ENCODE measurements around the gene MS4A3. TPM values are rescaled to one million over a fixed set of nuclear protein-coding genes. Genes with fewer than 3 reads are reported as not detected.

MS4A3 gene
- polyA plus RNA-seq, 1 experiment, result not detected

GRCh38 chr11:60078745-60079144 is 22.3 kb downstream of the MS4A3 start:
- ChIA-PET POLR2A (no interaction called here), CTCF (no interaction called here)
- Histone ChIP-seq H3K27me3 (ENCODE audit: control insufficient read depth, insufficient read depth, low read length) (no peaks in the 10 kb centered on the region), H3K27ac (ENCODE audit: low read depth, low read length) (no peak overlapping the region), H3K9me3 (ENCODE audit: control insufficient read depth, insufficient read depth, low read length) (peaks cover 8% of the 10 kb centered on the region), H3K4me3 (ENCODE audit: low read depth, low read length) (no peak overlapping the region)
- TF ChIP-seq CTCF (IDR thresholded peaks at IDR 0.05; ENCODE audit: low read depth, low read length), result no peak
- no peak for DNase-seq (ENCODE audit: low read depth, low spot score)

- H3K27me3 ChIP-seq (ENCODE audit: control insufficient read depth, insufficient read depth, low read length), result no peaks in the 10 kb centered on the region
- TF ChIP-seq CTCF (IDR thresholded peaks at IDR 0.05; ENCODE audit: low read depth, low read length), result no peak
- peaks cover 11% of the 10 kb centered on the region for H3K9me3 ChIP-seq (ENCODE audit: control insufficient read depth, insufficient read depth, low read length)
- H3K4me3 ChIP-seq (ENCODE audit: low read depth, low read length), result no peak overlapping the region
- ChIA-PET POLR2A (no interaction called here), CTCF (no interaction called here)
- no peak overlapping the region for H3K27ac ChIP-seq (ENCODE audit: low read depth, low read length)
- DNase-seq (ENCODE audit: low read depth, low spot score), result no peak
Measured at GRCh38 chr11:60080535-60080934, 24.1 kb downstream of the MS4A3 start.

GRCh38 chr11:60084631-60085273 is 28.3 kb downstream of the MS4A3 start:
- H3K27me3 ChIP-seq (ENCODE audit: control insufficient read depth, insufficient read depth, low read length), result no peaks in the 10 kb centered on the region
- CTCF ChIA-PET, result interaction anchor here (0.7 kb wide), 1 partner anchor 18 kb away, joined by 3 read pairs; no protein-coding TSS in a partner anchor
- no peak for TF ChIP-seq CTCF (IDR thresholded peaks at IDR 0.05; ENCODE audit: low read depth, low read length)
- DNase-seq (ENCODE audit: low read depth, low spot score), result no peak
- H3K4me3 ChIP-seq (ENCODE audit: low read depth, low read length), result no peak overlapping the region
- POLR2A ChIA-PET, result no interaction called here
- peaks cover 6% of the 10 kb centered on the region; the same call in 1 of the 2 replicates for H3K9me3 ChIP-seq (ENCODE audit: control insufficient read depth, insufficient read depth, low read length)
- H3K27ac ChIP-seq (ENCODE audit: low read depth, low read length), result no peak overlapping the region

- CTCF ChIA-PET, result no interaction called here
- no peaks in the 10 kb centered on the region for H3K27me3 ChIP-seq (ENCODE audit: control insufficient read depth, insufficient read depth, low read length)
- no peak overlapping the region for H3K27ac ChIP-seq (ENCODE audit: low read depth, low read length)
- no peak for TF ChIP-seq CTCF (IDR thresholded peaks at IDR 0.05; ENCODE audit: low read depth, low read length)
- POLR2A ChIA-PET, result no interaction called here
- H3K9me3 ChIP-seq (ENCODE audit: control insufficient read depth, insufficient read depth, low read length), result peaks cover 6% of the 10 kb centered on the region; the same call in 1 of the 2 replicates
- no peak for DNase-seq (ENCODE audit: low read depth, low spot score)
- no peak overlapping the region for H3K4me3 ChIP-seq (ENCODE audit: low read depth, low read length)
Measured at GRCh38 chr11:60085909-60086308, 29.4 kb downstream of the MS4A3 start.

GRCh38 chr11:60087239-60087638 is 30.8 kb downstream of the MS4A3 start:
- Histone ChIP-seq H3K27ac (ENCODE audit: low read depth, low read length) (no peak overlapping the region), H3K27me3 (ENCODE audit: control insufficient read depth, insufficient read depth, low read length) (no peaks in the 10 kb centered on the region), H3K9me3 (ENCODE audit: control insufficient read depth, insufficient read depth, low read length) (peaks cover 6% of the 10 kb centered on the region; the same call in 1 of the 2 replicates), H3K4me3 (ENCODE audit: low read depth, low read length) (no peak overlapping the region)
- no peak for DNase-seq (ENCODE audit: low read depth, low spot score)
- ChIA-PET POLR2A (no interaction called here), CTCF (no interaction called here)
- TF ChIP-seq CTCF (IDR thresholded peaks at IDR 0.05; ENCODE audit: low read depth, low read length), result no peak

Data from AG04450 (cell line).